Astrocyte of the cerebellum (primary cell): ENCODE results near the gene FNTB.

ENCODE experiments used
- DNase-seq: peaks from one replicate; pipeline ENCODE4 v3.0.0-alpha.2; 2011; ENCODE audit warnings: low read depth
- H3K4me3 ChIP-seq: 2 replicates; pipeline ENCODE4 v1.5.1; 2011; ENCODE audit warnings: mild to moderate bottlenecking, low read depth, low read length, moderate library complexity
- in situ Hi-C: cut with HindIII; loops from 2 replicates; pipeline ENCODE4 v1.10.0; 2017; ENCODE audit warnings: low sequenced_read_pairs
- TF ChIP-seq, protein P1 (sequence below): IDR thresholded peaks from 2 replicates; pipeline ENCODE4 v1.5.1; 2012; ENCODE audit warnings: low read length, low read depth, moderate library complexity, mild to moderate bottlenecking; ENCODE audit errors: missing control alignments

FNTB gene

DNA sequence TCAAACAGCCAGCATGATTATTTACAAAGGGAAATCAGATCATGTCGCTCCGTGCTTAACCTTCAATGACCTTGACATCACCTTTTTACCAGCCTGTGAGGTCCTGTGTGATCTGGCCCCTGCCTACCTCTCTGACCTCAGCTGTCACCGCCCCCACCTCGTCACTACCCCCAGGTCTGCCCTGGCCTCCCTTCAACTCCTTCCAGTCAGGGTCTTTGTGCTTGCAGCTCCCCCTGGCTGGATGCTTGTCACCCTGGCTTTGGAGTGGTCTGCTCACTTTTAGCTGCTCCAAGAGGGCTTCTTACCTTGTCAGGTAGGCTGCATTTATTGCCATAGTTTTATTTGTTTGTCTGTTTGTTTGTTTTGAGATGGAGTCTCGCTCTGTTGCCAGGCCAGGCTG, 123.8 kb downstream of the FNTB start:
- in situ Hi-C loops: no loop called here
- DNase-seq: no peak
- TF ChIP-seq, protein P1, sequence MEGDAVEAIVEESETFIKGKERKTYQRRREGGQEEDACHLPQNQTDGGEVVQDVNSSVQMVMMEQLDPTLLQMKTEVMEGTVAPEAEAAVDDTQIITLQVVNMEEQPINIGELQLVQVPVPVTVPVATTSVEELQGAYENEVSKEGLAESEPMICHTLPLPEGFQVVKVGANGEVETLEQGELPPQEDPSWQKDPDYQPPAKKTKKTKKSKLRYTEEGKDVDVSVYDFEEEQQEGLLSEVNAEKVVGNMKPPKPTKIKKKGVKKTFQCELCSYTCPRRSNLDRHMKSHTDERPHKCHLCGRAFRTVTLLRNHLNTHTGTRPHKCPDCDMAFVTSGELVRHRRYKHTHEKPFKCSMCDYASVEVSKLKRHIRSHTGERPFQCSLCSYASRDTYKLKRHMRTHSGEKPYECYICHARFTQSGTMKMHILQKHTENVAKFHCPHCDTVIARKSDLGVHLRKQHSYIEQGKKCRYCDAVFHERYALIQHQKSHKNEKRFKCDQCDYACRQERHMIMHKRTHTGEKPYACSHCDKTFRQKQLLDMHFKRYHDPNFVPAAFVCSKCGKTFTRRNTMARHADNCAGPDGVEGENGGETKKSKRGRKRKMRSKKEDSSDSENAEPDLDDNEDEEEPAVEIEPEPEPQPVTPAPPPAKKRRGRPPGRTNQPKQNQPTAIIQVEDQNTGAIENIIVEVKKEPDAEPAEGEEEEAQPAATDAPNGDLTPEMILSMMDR: no peak
- no peak overlapping the region for H3K4me3 ChIP-seq
